ENCODE data around the gene GIPC3. TPM values are rescaled to one million over a fixed set of nuclear protein-coding genes. Genes with fewer than 3 reads are reported as not detected.
A peak's percentile ranks its signal among the peaks of the same experiment; 100 is the strongest.

The GIPC3 gene
- total RNA-seq, 1 donor from 2014 or later: 0.31 TPM

- peak overlapping the region; percentile 5 for H3K27ac Mint-ChIP-seq
- intact Hi-C loops (cut with micrococcal nuclease): loop anchor here (1.0 kb wide), 1 partner anchor 161 kb away; no protein-coding TSS in a partner anchor
- no peaks in the 10 kb centered on the region for H3K27me3 Mint-ChIP-seq (ENCODE audit: insufficient read depth)
Observed at GRCh38 chr19:3544742-3545668, 40.3 kb upstream of the GIPC3 start.

GRCh38 chr19:3545669-3546034, 39.6 kb upstream of the GIPC3 start:
- H3K27ac Mint-ChIP-seq: peak overlapping the region; percentile 5
- no peaks in the 10 kb centered on the region for H3K9me3 Mint-ChIP-seq
- DNase-seq (ENCODE audit: low spot score): no peak
- H3K4me3 Mint-ChIP-seq: no peak overlapping the region
- H3K27me3 Mint-ChIP-seq (ENCODE audit: insufficient read depth): no peaks in the 10 kb centered on the region
- H3K36me3 Mint-ChIP-seq (ENCODE audit: low read depth): peaks cover 10% of the 10 kb centered on the region
- H3K4me1 Mint-ChIP-seq (ENCODE audit: low read depth): no peaks in the 10 kb centered on the region
- intact Hi-C loops (cut with micrococcal nuclease): loop anchor here (1.0 kb wide), 1 partner anchor 161 kb away; no protein-coding TSS in a partner anchor

More at GRCh38 chr19:3544742-3545668, 40.3 kb upstream of the GIPC3 start:
- Mint-ChIP-seq H3K4me3 (no peak overlapping the region), H3K4me1 (ENCODE audit: low read depth) (no peaks in the 10 kb centered on the region), H3K36me3 (ENCODE audit: low read depth) (peaks cover 10% of the 10 kb centered on the region), H3K9me3 (no peaks in the 10 kb centered on the region)
- peak; percentile 66 for DNase-seq (ENCODE audit: low spot score)

- no peak for DNase-seq (ENCODE audit: low spot score)
- no peaks in the 10 kb centered on the region for H3K27me3 Mint-ChIP-seq (ENCODE audit: insufficient read depth)
- no peak overlapping the region for H3K4me3 Mint-ChIP-seq
- H3K27ac Mint-ChIP-seq: no peak overlapping the region
- no peaks in the 10 kb centered on the region for H3K4me1 Mint-ChIP-seq (ENCODE audit: low read depth)
- H3K36me3 Mint-ChIP-seq (ENCODE audit: low read depth): peaks cover 10% of the 10 kb centered on the region
- intact Hi-C loops (cut with micrococcal nuclease): no loop called here
- H3K9me3 Mint-ChIP-seq: no peaks in the 10 kb centered on the region
Observed at GRCh38 chr19:3546119-3546518, 39.2 kb upstream of the GIPC3 start.

GRCh38 chr19:3547301-3547731, 38.0 kb upstream of the GIPC3 start:
- intact Hi-C loops (cut with micrococcal nuclease): no loop called here
- H3K36me3 Mint-ChIP-seq (ENCODE audit: low read depth): peaks cover 10% of the 10 kb centered on the region
- no peaks in the 10 kb centered on the region for H3K27me3 Mint-ChIP-seq (ENCODE audit: insufficient read depth)
- H3K4me1 Mint-ChIP-seq (ENCODE audit: low read depth): peaks cover 4% of the 10 kb centered on the region
- no peak overlapping the region for H3K27ac Mint-ChIP-seq
- no peaks in the 10 kb centered on the region for H3K9me3 Mint-ChIP-seq
- DNase-seq (ENCODE audit: low spot score): no peak
- no peak overlapping the region for H3K4me3 Mint-ChIP-seq

GRCh38 chr19:3547767-3548282, 37.5 kb upstream of the GIPC3 start:
- DNase-seq (ENCODE audit: low spot score): no peak
- Mint-ChIP-seq H3K4me1 (ENCODE audit: low read depth) (peaks cover 4% of the 10 kb centered on the region), H3K27ac (no peak overlapping the region), H3K4me3 (no peak overlapping the region), H3K27me3 (ENCODE audit: insufficient read depth) (no peaks in the 10 kb centered on the region), H3K36me3 (ENCODE audit: low read depth) (peaks cover 10% of the 10 kb centered on the region), H3K9me3 (no peaks in the 10 kb centered on the region)
- intact Hi-C loops (cut with micrococcal nuclease): no loop called here

GRCh38 chr19:3548606-3549005, 36.7 kb upstream of the GIPC3 start:
- H3K27ac Mint-ChIP-seq: peak overlapping the region; percentile 73
- peaks cover 10% of the 10 kb centered on the region for H3K36me3 Mint-ChIP-seq (ENCODE audit: low read depth)
- H3K4me1 Mint-ChIP-seq (ENCODE audit: low read depth): peaks cover 4% of the 10 kb centered on the region
- H3K27me3 Mint-ChIP-seq (ENCODE audit: insufficient read depth): no peaks in the 10 kb centered on the region
- intact Hi-C loops (cut with micrococcal nuclease): no loop called here
- DNase-seq (ENCODE audit: low spot score): no peak
- H3K4me3 Mint-ChIP-seq: no peak overlapping the region
- no peaks in the 10 kb centered on the region for H3K9me3 Mint-ChIP-seq

GRCh38 chr19:3549816-3550215, 35.5 kb upstream of the GIPC3 start:
- Mint-ChIP-seq H3K36me3 (ENCODE audit: low read depth) (peaks cover 10% of the 10 kb centered on the region), H3K27me3 (ENCODE audit: insufficient read depth) (no peaks in the 10 kb centered on the region), H3K4me1 (ENCODE audit: low read depth) (peaks cover 10% of the 10 kb centered on the region), H3K27ac (no peak overlapping the region), H3K9me3 (no peaks in the 10 kb centered on the region), H3K4me3 (no peak overlapping the region)
- no peak for DNase-seq (ENCODE audit: low spot score)
- intact Hi-C loops (cut with micrococcal nuclease): no loop called here

GRCh38 chr19:3550947-3551791, 34.1 kb upstream of the GIPC3 start:
- DNase-seq (ENCODE audit: low spot score): no peak
- Mint-ChIP-seq H3K4me3 (no peak overlapping the region), H3K36me3 (ENCODE audit: low read depth) (peaks cover 8% of the 10 kb centered on the region), H3K27me3 (ENCODE audit: insufficient read depth) (no peaks in the 10 kb centered on the region), H3K4me1 (ENCODE audit: low read depth) (peaks cover 23% of the 10 kb centered on the region), H3K27ac (peak overlapping the region; percentile 29), H3K9me3 (no peaks in the 10 kb centered on the region)
- intact Hi-C loops (cut with micrococcal nuclease): no loop called here

GRCh38 chr19:3551792-3552095, 33.5 kb upstream of the GIPC3 start:
- intact Hi-C loops (cut with micrococcal nuclease): no loop called here

GRCh38 chr19:3554254-3555083, 30.8 kb upstream of the GIPC3 start:
- Mint-ChIP-seq H3K27me3 (ENCODE audit: insufficient read depth) (no peaks in the 10 kb centered on the region), H3K27ac (peak overlapping the region; percentile 63), H3K36me3 (ENCODE audit: low read depth) (peaks cover 12% of the 10 kb centered on the region), H3K4me1 (ENCODE audit: low read depth) (peaks cover 36% of the 10 kb centered on the region), H3K9me3 (no peaks in the 10 kb centered on the region), H3K4me3 (peak overlapping the region; percentile 96)
- intact Hi-C loops (cut with micrococcal nuclease): loop anchor here (5.0 kb wide), 1 partner anchor 208 kb away; the partner anchor contains the start of genes APBA3 and MRPL54
- peak; percentile 42 for DNase-seq (ENCODE audit: low spot score)

More at GRCh38 chr19:3551792-3552095, 33.5 kb upstream of the GIPC3 start:
- H3K36me3 Mint-ChIP-seq (ENCODE audit: low read depth): peaks cover 11% of the 10 kb centered on the region
- H3K4me1 Mint-ChIP-seq (ENCODE audit: low read depth): peaks cover 29% of the 10 kb centered on the region
- DNase-seq (ENCODE audit: low spot score): no peak
- no peaks in the 10 kb centered on the region for H3K27me3 Mint-ChIP-seq (ENCODE audit: insufficient read depth)
- H3K27ac Mint-ChIP-seq: peak overlapping the region; percentile 29
- H3K4me3 Mint-ChIP-seq: no peak overlapping the region
- H3K9me3 Mint-ChIP-seq: no peaks in the 10 kb centered on the region

- H3K4me3 Mint-ChIP-seq: peak overlapping the region; percentile 96
- peak overlapping the region; percentile 84 for H3K27ac Mint-ChIP-seq
- peaks cover 36% of the 10 kb centered on the region for H3K4me1 Mint-ChIP-seq (ENCODE audit: low read depth)
- no peaks in the 10 kb centered on the region for H3K27me3 Mint-ChIP-seq (ENCODE audit: insufficient read depth)
- H3K9me3 Mint-ChIP-seq: no peaks in the 10 kb centered on the region
- intact Hi-C loops (cut with micrococcal nuclease): loop anchor here (2.0 to 5.0 kb wide), 2 partner anchors 206 to 773 kb away; partner anchors contain the start of genes APBA3, MRPL54 and SGTA
- H3K36me3 Mint-ChIP-seq (ENCODE audit: low read depth): peaks cover 10% of the 10 kb centered on the region
- no peak for DNase-seq (ENCODE audit: low spot score)
Observed at GRCh38 chr19:3555653-3556422, 29.4 kb upstream of the GIPC3 start.
